CD4-positive, alpha-beta memory T cell (primary cell): ENCODE measurements around the gene ERLIN1. TPM values are rescaled to one million over a fixed set of nuclear protein-coding genes. Genes with fewer than 3 reads are reported as not detected.

ENCODE experiments used
- CTCF ChIA-PET: fragments of 350-600 bp; sonication (Branson Sonifier 250); formaldehyde crosslinking; loops from one replicate; lab custom pipeline; 2021; ENCODE audit warnings: inconsistent platforms; ENCODE audit not compliant: partially characterized antibody; lab: Charles Lee
- POLR2A ChIA-PET: fragments of 350-600 bp; sonication (Branson Sonifier 250); formaldehyde crosslinking; loops from one replicate; lab custom pipeline; 2021; ENCODE audit not compliant: partially characterized antibody; lab: Charles Lee
- DNase-seq, 5 donors: peaks; one replicate each; pipeline versions ENCODE4 v3.0.0 to v3.0.0-alpha.2; 2020 to 2022; ENCODE audit warnings: mixed read lengths in 1 of 5
- H3K27ac ChIP-seq: one replicate; pipeline ENCODE4 v1.7.0; 2013; ENCODE audit warnings: low read depth, low read length
- H3K27me3 ChIP-seq: 2 replicates; pipeline ENCODE4 v1.7.0; 2013; ENCODE audit warnings: mild to moderate bottlenecking, low read length, moderate library complexity; ENCODE audit not compliant: insufficient read depth
- H3K36me3 ChIP-seq: 2 replicates; pipeline ENCODE4 v1.7.0; 2013; ENCODE audit warnings: mild to moderate bottlenecking, low read length, moderate library complexity; ENCODE audit not compliant: insufficient read depth
- H3K4me1 ChIP-seq: 2 replicates; pipeline ENCODE4 v1.7.0; 2013; ENCODE audit warnings: mild to moderate bottlenecking, low read length, moderate library complexity; ENCODE audit not compliant: insufficient read depth
- H3K4me3 ChIP-seq, 2 donors: one replicate each; pipeline ENCODE4 v1.7.0; 2013; ENCODE audit warnings: low read length in 2 of 2, mild to moderate bottlenecking in 1 of 2
- H3K9me3 ChIP-seq, 2 donors: one replicate each; pipeline ENCODE4 v1.7.0; 2013; ENCODE audit warnings: low read length in 2 of 2, control low read depth in 1 of 2; ENCODE audit not compliant: control insufficient read depth in 1 of 2
- H3K27ac Mint-ChIP-seq, 7 donors: one replicate each; pipeline ENCODE4 v1.8.0; 2020 to 2021; ENCODE audit warnings: mixed read lengths in 7 of 7, mild to moderate bottlenecking in 6 of 7, inconsistent platforms in 3 of 7, moderate library complexity in 3 of 7
- H3K27me3 Mint-ChIP-seq, 2 donors: one replicate each; pipeline ENCODE4 v1.8.0; 2020 to 2021; ENCODE audit warnings: mixed read lengths in 2 of 2
- H3K36me3 Mint-ChIP-seq, 2 donors: one replicate each; pipeline ENCODE4 v1.8.0; 2020 to 2021; ENCODE audit warnings: mixed read lengths in 2 of 2, inconsistent platforms in 1 of 2, mild to moderate bottlenecking in 1 of 2
- H3K4me1 Mint-ChIP-seq, 4 donors: one replicate each; pipeline ENCODE4 v1.8.0; 2020 to 2021; ENCODE audit warnings: mixed read lengths in 4 of 4, mild to moderate bottlenecking in 1 of 4
- H3K4me3 Mint-ChIP-seq, 8 donors: one replicate each; pipeline ENCODE4 v1.8.0; 2020 to 2021; ENCODE audit warnings: mixed read lengths in 8 of 8, mild to moderate bottlenecking in 7 of 8, moderate library complexity in 6 of 8, inconsistent platforms in 3 of 8
- H3K9me3 Mint-ChIP-seq, 8 donors: one replicate each; pipeline ENCODE4 v1.8.0; 2020 to 2021; ENCODE audit warnings: mixed read lengths in 8 of 8, mild to moderate bottlenecking in 5 of 8, inconsistent platforms in 3 of 8, moderate library complexity in 1 of 8
- intact Hi-C: fragments of 100-400 bp; cut with micrococcal nuclease; formaldehyde crosslinking; loops from one replicate; pipeline ENCODE4 v1.15.1; 2023
- polyA plus RNA-seq, 2 donors: library from polyadenylated mRNA; unstranded; fragments of 300-500 nt; fragmentation: Illumina TruSeq; gene quantifications; one replicate each; pipeline ENCODE4 v1.2.3, GENCODE V29; 2021
- total RNA-seq, 2 experiments: library from RNA; stranded (reverse); gene quantifications; one replicate each; pipeline ENCODE4 v1.2.3, GENCODE V29; 2021

Gene ERLIN1
- 10 to 100 TPM; 11.6 to 12.5 TPM for total RNA-seq
- 10 to 100 TPM in 1 of 2 donors, 1 to 10 TPM in 1; 7.2 to 15.9 TPM for polyA plus RNA-seq

DNA sequence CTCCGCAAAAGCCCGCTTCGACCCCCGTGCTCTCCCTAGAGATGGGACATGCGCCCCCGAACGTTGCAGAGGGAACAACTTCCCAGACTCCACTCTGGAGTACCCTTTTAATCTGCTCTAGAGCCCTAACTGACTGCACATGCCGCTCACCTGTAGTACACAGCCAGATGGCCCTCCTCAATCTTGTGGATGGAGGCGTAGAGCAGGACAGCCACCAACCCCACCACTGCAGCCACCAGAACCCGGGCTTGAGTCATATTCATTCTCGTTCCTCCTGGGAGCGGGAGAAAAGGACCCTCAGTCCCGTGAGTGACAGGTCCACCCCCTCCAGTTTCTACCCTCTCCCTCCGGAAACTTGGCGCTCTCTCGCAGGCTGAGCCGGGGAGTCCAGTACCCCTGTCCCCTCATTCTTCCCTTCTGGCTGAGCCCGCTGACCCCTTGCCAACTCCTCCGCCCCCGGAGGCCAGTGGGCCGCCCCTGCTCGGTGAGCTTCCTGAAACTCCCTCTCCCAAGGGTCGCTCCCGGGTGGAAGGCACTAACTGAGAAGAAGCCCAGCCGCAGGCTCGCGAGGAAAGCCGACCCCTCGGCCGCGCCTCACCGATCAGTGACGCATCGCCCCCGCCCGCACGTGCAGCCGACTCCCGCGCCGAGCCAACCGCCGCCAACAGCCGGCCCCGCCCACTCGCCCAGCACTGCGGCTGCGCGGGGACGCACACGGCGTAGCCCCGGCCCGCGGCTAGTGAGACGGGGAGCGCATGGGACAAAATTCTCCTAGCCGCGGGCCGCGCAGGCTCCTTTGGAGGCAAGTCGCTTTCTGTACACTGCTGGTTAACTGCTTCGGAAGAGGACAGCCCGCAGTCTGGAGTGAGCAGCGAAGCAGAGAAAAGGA lies at the start of gene ERLIN1:
ERLIN1 (minus strand) TSS at position 666 of the 889 bp plus-strand sequence; CDS start at position 263, 403 bp downstream.
- ChIA-PET CTCF (interaction anchor here (0.9 kb wide), 1 partner anchor 10 kb away, joined by 4 read pairs; no protein-coding TSS in a partner anchor), POLR2A (interaction anchor here (0.6 to 1.8 kb wide), 8 partner anchors 10 to 350 kb away, joined by 3 to 9 read pairs (median 4); partner anchors contain the start of genes CHUK and HIF1AN)
- Mint-ChIP-seq H3K27me3 (no peaks in the 10 kb centered on the region), H3K9me3 (peaks cover 0 to 2% (median 0%) of the 10 kb centered on the region in 8 donors), H3K27ac (peak within 1 kb of the TSS; percentile 90 to 98 (median 97)), H3K4me3 (peak within 1 kb of the TSS; percentile 93 to 98 (median 96)), H3K36me3 (peaks cover 18 to 44% of the 10 kb centered on the region in 2 donors), H3K4me1 (peaks cover 37 to 66% (median 49%) of the 10 kb centered on the region in 4 donors)
- Histone ChIP-seq H3K4me1 (peaks cover 38% of the 10 kb centered on the region), H3K27me3 (no peaks in the 10 kb centered on the region), H3K27ac (peak within 1 kb of the TSS; percentile 72), H3K9me3 (no peaks in the 10 kb centered on the region), H3K36me3 (peaks cover 15% of the 10 kb centered on the region), H3K4me3 (peak within 1 kb of the TSS; percentile 80 to 98)
- intact Hi-C loops = loop anchor here (1.0 to 5.0 kb wide), 4 partner anchors 17 to 102 kb away; partner anchors contain the start of genes BLOC1S2, CHUK and CWF19L1
- DNase-seq = peak; percentile 89 to 91 (median 91)

GRCh38 chr10:100232101-100232500 lies 46.3 kb upstream of the ERLIN1 start:
- Histone ChIP-seq H3K4me3 (no peak overlapping the region), H3K36me3 (peaks cover 36% of the 10 kb centered on the region), H3K4me1 (peaks cover 24% of the 10 kb centered on the region), H3K27me3 (no peaks in the 10 kb centered on the region), H3K27ac (no peak overlapping the region), H3K9me3 (no peaks in the 10 kb centered on the region)
- ChIA-PET CTCF (no interaction called here), POLR2A (no interaction called here)
- Mint-ChIP-seq H3K36me3 (peaks cover 31 to 59% of the 10 kb centered on the region in 2 donors), H3K9me3 (peaks cover 0 to 3% (median 0%) of the 10 kb centered on the region in 8 donors), H3K27ac (peak overlapping the region in 3 of 7 donors; percentile 38 to 91 (median 80)), H3K4me3 (peak overlapping the region in 1 of 8 donors; percentile 33), H3K4me1 (peaks cover 13 to 33% (median 22%) of the 10 kb centered on the region in 4 donors), H3K27me3 (no peaks in the 10 kb centered on the region)
- DNase-seq = no peak
- intact Hi-C loops = no loop called here

DNA sequence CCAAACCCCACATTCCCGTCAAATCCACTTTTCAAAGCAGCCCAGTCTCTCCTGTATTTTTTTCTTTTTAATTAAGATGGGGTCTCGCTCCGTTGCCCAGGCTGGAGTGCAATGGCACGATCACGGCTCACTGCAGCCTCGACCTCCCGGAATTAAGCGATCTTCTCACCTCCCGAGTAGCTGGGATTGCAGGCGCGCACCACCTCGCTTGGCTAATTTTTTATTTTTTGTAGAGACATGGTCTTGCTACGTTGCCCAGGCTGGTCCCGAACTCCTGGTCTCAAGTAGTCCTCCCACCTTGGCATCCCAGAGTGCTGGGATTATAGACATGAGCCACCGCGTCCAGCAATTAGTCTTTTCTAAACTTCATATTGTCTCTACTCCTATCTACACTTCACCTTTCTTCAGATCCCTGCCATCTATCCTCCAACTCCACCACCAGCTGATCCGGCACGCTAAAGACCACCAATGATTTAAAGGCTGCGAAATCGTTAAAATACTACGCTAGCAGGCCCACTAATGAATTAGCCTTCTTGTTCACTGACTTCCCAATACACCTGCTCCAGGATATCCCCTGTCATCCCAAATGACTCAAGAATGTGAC lies 44.1 kb upstream of the ERLIN1 start:
- peak overlapping the region; percentile 77 for H3K27ac ChIP-seq
- peak overlapping the region; percentile 81 to 88 for H3K4me3 ChIP-seq
- H3K4me3 Mint-ChIP-seq = peak overlapping the region; percentile 85 to 96 (median 93)
- CTCF ChIA-PET = no interaction called here
- peaks cover 0 to 3% (median 0%) of the 10 kb centered on the region in 8 donors for H3K9me3 Mint-ChIP-seq
- intact Hi-C loops = loop anchor here (1.0 kb wide), 1 partner anchor 44 kb away; the partner anchor contains the start of gene ERLIN1
- H3K4me1 Mint-ChIP-seq = peaks cover 14 to 40% (median 28%) of the 10 kb centered on the region in 4 donors
- peak overlapping the region; percentile 80 to 96 (median 91) for H3K27ac Mint-ChIP-seq
- POLR2A ChIA-PET = interaction anchor here (1.5 kb wide), 1 partner anchor 44 kb away, joined by 5 read pairs; the partner anchor contains the start of gene ERLIN1
- H3K9me3 ChIP-seq = no peaks in the 10 kb centered on the region
- H3K27me3 ChIP-seq = no peaks in the 10 kb centered on the region
- H3K36me3 Mint-ChIP-seq = peaks cover 24 to 47% of the 10 kb centered on the region in 2 donors
- H3K36me3 ChIP-seq = peaks cover 21% of the 10 kb centered on the region
- no peak for DNase-seq
- no peaks in the 10 kb centered on the region for H3K27me3 Mint-ChIP-seq
- peaks cover 31% of the 10 kb centered on the region for H3K4me1 ChIP-seq

DNA sequence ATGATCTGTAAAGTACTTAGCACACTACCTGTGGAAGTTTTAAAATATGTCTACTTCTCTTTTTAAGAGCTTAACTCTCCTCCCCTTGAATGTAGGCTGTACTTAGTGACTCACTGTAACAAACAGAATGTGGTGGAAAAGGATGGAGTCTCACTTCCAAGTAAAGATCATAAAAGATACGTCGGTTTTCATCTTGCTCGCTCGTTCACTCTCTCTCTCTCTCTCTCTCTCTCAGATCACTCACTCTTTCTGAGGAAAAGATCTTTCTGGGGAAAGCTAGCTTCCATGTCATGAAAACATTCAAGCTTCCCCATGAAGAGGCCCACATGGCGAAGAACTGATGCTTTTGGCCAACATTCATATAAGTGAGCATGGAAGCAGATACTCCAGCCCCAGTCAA lies 38.0 kb upstream of the ERLIN1 start:
- intact Hi-C loops = no loop called here
- ChIA-PET POLR2A (interaction anchor here (0.6 kb wide), 1 partner anchor 57 kb away, joined by 3 read pairs; no protein-coding TSS in a partner anchor), CTCF (no interaction called here)
- Histone ChIP-seq H3K9me3 (no peaks in the 10 kb centered on the region), H3K27ac (no peak overlapping the region), H3K27me3 (no peaks in the 10 kb centered on the region), H3K4me3 (no peak overlapping the region), H3K4me1 (peaks cover 25% of the 10 kb centered on the region), H3K36me3 (peaks cover 16% of the 10 kb centered on the region)
- Mint-ChIP-seq H3K27me3 (no peaks in the 10 kb centered on the region), H3K27ac (peak overlapping the region in 1 of 7 donors; percentile 17), H3K9me3 (peaks cover 0 to under 1% (median 0%) of the 10 kb centered on the region in 8 donors), H3K4me1 (peaks cover 9 to 25% (median 17%) of the 10 kb centered on the region in 4 donors), H3K4me3 (no peak overlapping the region), H3K36me3 (peaks cover 34 to 46% of the 10 kb centered on the region in 2 donors)
- DNase-seq = no peak

- peak overlapping the region in 1 of 7 donors; percentile 7 for H3K27ac Mint-ChIP-seq
- H3K4me1 ChIP-seq = peaks cover 12% of the 10 kb centered on the region
- no peak overlapping the region for H3K4me3 ChIP-seq
- intact Hi-C loops = no loop called here
- no peak for DNase-seq
- H3K27me3 Mint-ChIP-seq = no peaks in the 10 kb centered on the region
- ChIA-PET CTCF (no interaction called here), POLR2A (no interaction called here)
- H3K36me3 Mint-ChIP-seq = peaks cover 44 to 52% of the 10 kb centered on the region in 2 donors
- H3K9me3 Mint-ChIP-seq = no peaks in the 10 kb centered on the region
- H3K4me1 Mint-ChIP-seq = peaks cover under 1 to 12% (median 9%) of the 10 kb centered on the region in 4 donors
- H3K9me3 ChIP-seq = no peaks in the 10 kb centered on the region
- H3K4me3 Mint-ChIP-seq = no peak overlapping the region
- no peak overlapping the region for H3K27ac ChIP-seq
- H3K27me3 ChIP-seq = no peaks in the 10 kb centered on the region
- peaks cover 27% of the 10 kb centered on the region for H3K36me3 ChIP-seq
Measured at GRCh38 chr10:100222529-100222928, 36.7 kb upstream of the ERLIN1 start.

DNA sequence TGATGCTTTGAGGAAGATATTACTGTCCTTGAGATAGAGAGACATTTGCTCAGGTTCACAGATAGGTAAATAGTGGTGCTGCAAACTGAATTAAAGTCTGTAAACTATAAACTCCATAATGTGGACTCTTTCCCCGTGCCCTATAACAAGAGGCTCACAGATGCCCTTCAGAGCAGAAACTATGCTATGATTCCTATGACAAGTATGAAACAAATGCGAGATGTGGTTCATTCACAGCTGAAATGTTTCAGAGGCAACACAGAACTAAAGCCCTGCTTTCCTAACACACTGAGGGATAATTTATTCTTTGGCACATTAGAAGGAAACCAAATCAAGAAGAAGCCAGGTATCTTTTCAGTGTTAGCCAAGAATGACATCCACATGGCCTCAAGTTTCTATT lies 30.2 kb upstream of the ERLIN1 start:
- Histone ChIP-seq H3K4me1 (no peaks in the 10 kb centered on the region), H3K4me3 (no peak overlapping the region), H3K9me3 (no peaks in the 10 kb centered on the region), H3K36me3 (peaks cover 44% of the 10 kb centered on the region), H3K27me3 (no peaks in the 10 kb centered on the region), H3K27ac (no peak overlapping the region)
- no peak for DNase-seq
- H3K27ac Mint-ChIP-seq = no peak overlapping the region
- ChIA-PET POLR2A (no interaction called here), CTCF (interaction anchor here (0.8 to 1.4 kb wide), 2 partner anchors 11 to 21 kb away, joined by 3 read pairs; no protein-coding TSS in a partner anchor)
- H3K36me3 Mint-ChIP-seq = peaks cover 60 to 72% of the 10 kb centered on the region in 2 donors
- no peaks in the 10 kb centered on the region for H3K27me3 Mint-ChIP-seq
- intact Hi-C loops = no loop called here
- no peaks in the 10 kb centered on the region for H3K9me3 Mint-ChIP-seq
- H3K4me3 Mint-ChIP-seq = no peak overlapping the region
- peaks cover 0 to 2% (median 0%) of the 10 kb centered on the region in 4 donors for H3K4me1 Mint-ChIP-seq
